RCC 7860 (cell line): ENCODE results near the gene ADORA2A.

ENCODE experiments used
- DNase-seq: peaks from one replicate; pipeline ENCODE4 v3.0.0-alpha.2; 2015; ENCODE audit warnings: low spot score
- FAIRE-seq: peaks from 2 replicates; lab custom pipeline; 2012; peaks lifted over from hg19 to GRCh38; lab: Jason Lieb, UNC

The ADORA2A gene

DNA sequence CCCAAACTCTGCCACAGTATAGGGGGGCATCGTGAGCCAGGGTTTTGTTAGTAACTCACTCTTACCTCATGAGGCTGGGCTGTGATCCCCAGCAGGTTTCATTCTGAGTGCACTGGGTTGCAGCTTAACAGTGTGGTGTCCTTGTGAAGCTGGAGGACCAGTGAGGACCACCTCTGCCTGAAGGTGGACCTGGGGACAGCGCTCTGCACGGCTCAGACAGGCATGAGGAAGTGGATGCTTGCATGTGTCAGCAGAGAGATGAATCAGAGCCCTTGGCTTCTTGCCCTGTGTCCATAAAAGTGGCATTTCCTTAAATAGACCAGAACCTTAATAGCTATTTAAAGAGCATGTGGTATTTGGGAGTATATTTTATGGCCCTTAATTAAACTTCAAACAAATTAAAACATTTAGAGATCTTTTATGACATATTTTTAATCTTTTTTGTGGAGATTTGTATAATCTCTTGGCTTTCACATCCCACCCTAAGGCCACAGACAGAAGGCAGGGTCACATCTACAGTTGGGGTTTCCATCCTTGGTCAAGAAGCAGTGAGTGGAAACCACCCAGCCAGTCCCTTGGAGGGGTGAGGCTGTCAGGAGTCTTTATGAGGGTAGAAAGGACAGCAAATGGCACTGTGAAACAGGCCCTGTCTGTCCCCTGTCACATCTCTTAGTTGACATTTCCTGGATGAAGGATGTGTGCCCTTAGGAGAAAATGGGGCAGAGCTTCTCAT lies 24.8 kb upstream of the ADORA2A start:
- DNase-seq (peak; percentile 79), FAIRE-seq (peak; percentile 93)

DNA sequence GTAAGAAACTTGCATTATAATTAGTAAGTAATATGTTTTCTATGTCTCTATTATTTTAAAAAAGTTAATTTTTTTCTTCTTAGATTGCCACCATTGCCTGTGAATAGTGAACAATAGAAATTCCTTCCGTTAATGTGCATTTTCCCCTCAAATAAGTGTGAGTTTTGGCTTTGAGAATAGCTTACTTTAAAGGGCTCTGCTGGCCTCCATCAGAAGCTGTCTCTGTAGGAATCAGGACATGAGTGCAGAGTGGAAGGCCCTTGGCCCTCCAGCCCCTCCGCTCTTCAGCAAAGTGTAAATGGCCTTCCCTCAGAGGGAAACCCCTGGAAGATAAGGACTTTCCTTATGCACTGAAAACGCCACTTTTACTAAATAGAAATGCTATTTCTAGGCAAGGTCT lies 24.1 kb upstream of the ADORA2A start:
- no peak for DNase-seq
- FAIRE-seq: no peak

DNA sequence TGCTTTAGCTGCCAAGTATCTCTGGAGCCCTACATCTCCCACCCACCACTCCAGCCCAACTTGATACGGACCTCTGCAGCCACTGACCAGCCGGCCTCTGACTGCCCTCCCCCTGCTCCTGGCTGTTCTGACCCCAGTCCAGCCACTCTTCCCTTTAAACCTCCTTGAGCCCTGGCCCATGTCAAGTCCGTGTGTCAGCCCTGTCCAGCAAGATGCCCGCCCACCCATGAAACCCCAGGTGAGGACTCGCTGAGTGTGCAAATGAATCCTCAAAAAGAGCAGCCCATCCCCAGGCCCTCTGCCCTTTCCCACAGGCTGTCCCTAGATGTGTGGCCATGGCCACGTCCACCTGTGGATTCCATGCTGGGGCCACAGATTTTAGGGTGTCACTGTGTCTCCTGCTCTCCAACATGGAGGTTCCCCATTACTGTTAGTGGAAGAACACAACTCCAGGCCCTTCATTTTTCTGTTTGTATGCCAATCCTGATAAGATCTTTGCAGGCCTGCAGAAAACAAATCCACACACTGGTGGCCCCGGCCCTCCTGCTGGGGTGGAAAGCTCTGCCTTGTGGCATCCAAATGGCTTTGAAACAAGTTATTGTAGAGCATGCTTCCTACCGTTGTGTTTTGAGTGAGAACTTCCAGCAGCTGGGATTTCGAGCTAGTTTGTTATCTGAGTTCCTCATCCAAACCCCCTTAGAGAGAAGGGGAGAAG lies 22.7 kb upstream of the ADORA2A start:
- DNase-seq (no peak), FAIRE-seq (no peak)

DNA sequence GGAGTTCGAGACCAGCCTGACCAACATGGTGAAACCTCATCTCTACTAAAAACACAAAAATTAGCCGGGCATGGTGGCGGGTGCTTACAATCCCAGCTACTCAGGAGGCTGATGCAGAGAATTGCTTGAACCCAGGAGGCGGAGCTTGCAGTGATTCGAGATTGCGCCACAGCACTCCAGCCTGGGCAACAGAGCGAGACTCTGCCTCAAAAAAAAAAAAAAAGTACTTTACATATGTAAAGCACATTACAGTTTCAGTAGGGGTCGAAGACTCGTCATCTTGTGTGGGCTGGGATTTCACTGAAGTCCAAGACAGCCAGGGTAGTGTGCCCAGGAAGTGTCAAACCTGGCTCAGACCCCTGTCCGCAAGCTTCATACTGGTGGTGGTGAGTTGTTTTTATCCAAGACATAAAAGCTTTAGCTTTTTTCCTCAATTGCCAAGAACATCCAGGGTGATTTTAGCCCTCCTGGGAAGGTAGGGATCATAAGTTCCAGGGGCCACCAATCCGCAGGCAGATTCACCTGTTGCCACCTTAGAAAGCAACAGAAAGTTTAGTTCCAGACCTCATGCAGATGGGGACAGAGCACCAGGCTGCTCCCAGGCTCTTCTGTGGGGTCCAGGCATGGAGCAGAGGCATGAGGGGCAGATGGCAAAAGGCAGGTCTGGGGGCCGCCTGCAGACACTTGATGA lies 21.6 kb upstream of the ADORA2A start:
- FAIRE-seq: no peak
- DNase-seq: no peak

DNA sequence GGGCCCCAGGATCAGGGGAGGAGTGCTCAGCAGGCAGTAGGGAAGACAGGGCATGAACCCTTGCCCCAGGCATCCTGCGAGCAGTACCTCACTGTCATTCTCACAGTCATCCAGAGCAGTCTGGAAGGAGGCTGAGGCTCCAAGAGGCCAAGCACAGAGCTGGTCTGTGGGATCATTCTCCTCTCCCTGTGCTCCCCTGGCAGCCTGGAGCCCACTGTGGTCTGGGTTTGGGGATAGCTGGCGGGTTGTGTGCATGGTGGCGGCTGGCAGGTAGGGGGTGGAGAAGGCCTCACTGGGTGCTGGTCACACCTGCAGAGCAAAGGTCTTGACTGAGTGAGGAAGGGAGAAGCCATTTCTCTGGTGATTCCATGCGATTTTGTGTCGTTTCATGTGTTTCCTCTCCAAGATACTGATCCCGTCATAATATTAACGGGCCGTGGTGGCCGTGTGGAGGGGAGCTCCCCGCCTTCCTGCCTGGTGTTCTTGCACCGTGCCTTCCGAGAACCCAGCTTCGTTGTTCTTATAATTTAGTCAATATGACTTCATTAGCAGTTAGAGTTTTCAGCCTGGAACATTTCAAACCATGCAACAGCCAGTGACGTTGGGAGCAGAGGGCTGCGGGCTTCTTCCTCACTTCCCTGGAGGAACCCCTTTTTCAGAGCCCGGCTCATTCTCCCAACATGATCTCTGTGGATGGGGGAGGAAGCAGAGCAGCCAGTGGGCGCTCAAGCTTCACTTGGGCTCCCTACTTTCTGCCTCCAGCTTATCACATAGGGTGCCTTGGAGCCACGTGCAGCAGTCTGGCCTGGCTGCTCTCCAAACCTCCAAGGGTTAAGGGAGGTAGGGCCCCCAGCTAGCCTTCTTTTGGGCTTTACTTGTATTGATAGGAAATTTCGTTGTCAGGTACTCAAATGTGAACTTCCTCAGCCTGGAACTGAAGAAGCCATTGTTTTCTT lies 20.8 kb upstream of the ADORA2A start:
- FAIRE-seq: no peak
- no peak for DNase-seq

DNA sequence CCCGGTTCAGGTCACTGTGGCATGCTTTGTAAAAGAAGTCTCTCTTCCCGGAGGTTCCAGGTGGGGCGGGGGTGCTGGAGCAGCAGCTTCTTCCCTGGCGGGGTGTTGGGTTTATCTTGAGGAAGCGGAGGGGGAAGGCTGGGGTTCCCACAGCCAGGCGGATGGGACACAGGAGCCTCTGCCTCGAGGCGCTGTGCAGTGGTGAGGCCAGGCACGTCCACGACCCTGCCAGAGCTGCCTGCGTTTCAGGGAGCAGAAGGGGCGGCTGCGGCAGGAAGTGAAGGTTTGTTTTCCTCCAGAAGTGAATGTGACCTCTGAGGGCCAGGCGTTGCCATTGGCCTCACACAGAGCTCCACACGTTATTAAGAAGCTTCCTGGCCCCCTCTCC lies 20.1 kb upstream of the ADORA2A start:
- FAIRE-seq (no peak), DNase-seq (no peak)

DNA sequence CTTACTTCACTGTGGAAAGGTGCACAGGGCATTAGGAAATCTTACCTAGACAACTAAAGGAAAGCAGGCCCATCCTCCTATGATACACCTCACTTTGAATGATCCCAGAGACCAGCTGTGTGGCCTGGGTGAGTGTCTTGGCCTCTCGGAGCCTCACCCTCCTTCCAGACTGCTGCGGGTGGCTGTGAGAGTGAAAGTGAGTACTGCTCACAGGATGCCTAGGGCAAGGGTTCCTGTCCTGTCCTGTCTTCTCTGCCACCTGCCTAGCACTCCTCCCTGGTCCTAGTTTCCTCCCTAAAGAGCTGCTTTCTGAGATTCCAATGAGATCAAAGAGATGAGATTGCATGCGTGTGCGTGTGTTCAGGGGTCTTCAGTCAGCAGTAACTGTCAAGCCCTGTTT lies 19.5 kb upstream of the ADORA2A start:
- no peak for FAIRE-seq
- DNase-seq: no peak

DNA sequence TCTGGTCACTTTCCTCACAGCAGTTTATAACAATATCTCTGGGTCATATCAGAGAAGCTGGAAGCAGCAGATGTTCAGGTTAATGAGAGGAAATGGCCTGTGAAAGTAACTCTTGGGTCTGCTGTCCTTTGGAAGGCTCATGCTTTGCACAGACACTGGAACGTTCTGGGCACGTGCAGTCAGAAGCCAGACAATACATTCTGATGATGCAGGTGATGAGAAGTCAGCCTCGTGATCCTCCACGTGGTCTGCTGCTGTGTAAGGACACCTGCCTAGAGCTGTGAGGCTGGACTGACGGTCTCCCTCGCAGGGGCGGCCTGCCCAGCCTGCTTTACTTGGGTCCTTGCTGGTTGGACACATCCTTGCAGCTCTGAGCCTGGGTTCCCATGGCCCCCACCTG lies 18.8 kb upstream of the ADORA2A start:
- DNase-seq: no peak

DNA sequence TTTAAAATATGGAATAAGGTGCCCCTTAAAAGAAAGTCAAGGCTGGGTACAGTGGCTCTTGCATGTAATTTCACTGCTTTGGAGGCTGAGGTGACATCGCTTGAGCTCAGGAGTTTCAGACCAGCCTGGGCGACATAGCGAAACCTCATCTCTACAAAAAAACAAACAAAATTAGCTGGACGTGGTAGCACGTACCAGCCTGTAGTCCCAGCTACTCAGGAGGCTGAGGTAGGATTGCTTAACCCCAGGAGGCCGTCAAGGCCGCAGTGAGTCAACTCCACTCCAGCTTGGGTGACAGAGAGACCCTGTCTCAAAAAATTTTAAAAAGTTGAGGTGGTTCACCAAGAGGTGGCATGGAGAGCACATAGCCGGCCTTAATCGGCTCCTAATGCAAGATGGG lies 17.7 kb upstream of the ADORA2A start:
- no peak for DNase-seq
- no peak for FAIRE-seq

More for the DNA sequence above, 18.8 kb upstream of the ADORA2A start:
- no peak for FAIRE-seq

DNA sequence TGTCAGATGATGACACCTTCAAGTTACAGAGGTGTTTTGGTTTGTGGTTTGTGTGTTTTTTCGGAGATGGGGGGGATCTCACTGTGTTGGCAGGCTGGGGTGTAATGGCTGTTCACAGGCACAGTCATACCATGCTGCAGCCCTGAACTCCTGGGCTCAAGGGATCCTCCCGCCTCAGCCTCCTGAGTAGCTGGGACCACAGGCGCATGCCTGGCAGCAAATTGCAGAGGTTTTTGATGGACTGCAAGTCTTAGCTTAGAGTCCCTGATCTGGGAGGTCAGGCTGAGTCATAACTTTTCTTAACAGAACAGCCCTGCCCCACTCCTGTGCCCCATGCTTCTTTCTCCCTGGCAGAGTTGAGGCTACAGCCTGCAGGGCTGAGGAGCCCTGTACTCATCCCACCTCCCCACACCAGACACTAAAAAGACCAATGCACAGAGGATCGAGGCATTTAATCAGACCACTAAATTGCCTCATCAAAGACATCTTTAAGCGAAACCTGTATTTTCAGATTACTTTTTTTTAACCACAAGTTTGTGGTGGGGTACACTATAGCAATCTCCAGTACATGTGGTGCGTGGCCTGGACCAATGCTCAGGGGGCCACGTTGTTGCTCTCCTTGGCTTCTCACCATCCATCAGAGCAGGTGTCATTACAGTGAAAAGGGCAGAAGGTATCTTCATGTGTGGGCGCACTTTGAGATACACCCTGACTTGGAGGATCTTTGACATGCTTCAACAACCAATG lies 17.1 kb upstream of the ADORA2A start:
- DNase-seq (no peak), FAIRE-seq (no peak)

DNA sequence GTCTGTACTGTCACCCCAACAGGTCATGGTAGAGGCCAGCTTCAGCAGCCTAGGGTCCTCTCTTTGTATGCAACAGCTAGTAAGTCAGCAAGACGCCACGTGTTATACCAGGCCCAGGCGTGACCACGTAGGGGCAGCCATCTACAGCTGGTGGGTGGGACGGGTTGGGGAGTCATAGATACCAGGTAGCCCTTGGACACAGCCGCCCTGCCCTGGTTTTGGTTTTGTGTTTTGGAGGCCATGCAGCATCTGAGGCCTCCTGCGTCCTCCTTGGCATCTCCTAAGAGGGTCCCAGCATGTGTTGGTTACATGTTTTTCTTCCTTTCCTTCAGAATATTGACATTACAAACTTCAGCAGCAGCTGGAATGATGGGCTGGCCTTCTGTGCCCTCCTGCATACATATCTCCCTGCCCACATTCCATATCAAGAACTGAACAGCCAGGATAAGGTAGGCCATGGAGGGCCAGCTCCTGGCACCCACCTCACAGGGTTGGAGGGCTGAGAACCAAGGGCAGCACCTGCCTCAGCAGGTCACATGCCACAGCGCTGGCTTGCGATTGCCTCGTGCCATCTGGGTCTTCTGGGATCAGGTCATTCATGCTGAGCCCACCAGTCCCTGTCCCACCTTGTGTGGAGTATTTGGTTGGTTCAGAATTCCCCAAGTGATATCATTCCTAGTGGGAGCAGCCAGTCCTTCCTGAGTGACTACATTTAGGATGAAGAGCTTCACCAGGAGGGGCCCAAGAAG lies 16.0 kb upstream of the ADORA2A start:
- FAIRE-seq (no peak), DNase-seq (no peak)

DNA sequence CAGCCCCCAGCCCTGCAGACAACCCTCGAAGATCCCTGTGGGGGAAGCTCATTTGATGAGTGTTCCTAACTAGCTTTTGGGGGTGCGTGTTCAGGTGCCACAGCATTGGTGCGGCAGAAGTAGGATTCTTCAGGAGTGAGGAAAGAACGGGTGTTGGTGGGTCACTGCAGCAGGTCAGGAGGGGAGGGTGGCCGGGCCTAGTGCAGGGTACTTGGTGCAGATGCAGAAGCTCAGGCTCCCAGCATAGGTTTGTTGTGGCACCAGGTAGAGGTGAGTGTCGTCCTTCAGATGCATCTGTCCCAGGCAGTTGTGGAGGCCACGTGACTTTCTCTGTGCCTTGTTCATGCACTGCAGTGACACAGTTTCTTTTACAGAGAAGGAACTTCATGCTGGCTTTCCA lies 15.1 kb upstream of the ADORA2A start:
- FAIRE-seq: no peak

DNA sequence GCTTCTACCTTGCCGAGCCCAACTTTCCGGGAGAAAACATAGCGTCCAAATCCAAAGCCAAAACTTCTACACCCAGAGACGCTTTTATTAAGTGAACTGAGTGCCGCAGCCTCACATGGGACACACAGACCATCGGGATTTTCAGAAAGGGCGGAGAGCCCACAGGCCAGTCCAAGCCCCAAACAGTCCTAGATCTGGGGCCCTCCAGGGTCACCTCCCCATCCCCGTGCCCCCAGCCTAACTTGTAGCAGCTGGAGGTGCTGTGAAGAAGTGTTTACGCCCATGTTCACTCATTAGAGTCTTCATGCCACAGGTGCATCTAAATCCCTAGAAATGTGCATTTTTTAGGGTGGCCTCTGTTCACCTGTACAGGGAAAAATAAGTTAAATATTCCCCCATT lies 14.1 kb upstream of the ADORA2A start:
- FAIRE-seq (no peak), DNase-seq (no peak)

More for the DNA sequence above, 15.1 kb upstream of the ADORA2A start:
- no peak for DNase-seq

DNA sequence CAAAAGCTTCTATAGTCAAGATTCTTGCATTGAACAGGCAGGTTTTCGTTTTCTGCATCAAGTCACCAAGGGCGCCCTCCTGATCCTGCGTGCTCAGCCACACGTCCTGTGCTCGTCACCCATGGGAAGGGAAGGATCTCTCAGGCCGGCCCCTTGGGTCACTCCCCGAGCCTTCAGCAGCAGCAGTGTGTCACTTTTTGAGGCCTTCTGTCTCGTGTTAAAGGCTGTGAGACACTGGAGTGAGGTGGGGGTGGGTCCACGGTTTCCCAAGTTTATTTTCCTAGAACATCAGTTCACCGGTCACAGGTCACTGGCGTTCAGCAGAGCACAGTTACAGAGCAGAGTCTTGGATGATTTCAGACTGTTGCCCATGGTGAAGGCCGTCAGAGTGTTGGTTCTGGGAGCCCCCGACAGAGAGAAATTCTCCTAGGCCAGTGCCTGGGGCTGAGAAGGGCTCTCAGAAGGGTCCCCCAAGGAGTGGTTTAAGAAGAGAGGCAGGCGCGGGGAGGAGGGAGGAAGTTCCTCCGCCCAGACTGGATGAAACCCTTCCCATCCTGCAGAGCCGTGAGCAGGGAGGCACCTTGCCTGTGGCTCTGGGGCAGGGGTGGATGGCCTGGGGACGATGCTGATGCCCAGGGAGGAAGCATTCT lies 13.5 kb upstream of the ADORA2A start:
- DNase-seq (no peak), FAIRE-seq (no peak)

DNA sequence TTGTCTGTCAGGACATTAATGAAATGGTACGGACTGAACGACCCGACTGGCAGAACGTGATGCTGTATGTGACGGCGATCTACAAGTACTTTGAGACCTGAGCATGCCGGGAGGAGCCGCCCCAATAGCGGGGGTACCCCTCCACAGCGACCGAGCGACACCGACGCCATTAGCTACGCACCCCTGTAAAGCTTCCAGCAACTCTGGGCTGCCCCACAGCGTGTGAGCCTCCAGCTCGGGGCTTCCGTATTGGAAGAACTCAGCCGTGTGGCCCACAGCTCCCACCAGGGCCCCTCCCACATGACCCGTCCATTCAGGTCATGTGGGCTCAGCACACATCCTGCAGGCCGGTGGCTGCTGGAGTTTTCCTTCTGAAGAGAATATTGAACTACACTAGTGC lies 12.9 kb upstream of the ADORA2A start:
- FAIRE-seq: no peak

DNA sequence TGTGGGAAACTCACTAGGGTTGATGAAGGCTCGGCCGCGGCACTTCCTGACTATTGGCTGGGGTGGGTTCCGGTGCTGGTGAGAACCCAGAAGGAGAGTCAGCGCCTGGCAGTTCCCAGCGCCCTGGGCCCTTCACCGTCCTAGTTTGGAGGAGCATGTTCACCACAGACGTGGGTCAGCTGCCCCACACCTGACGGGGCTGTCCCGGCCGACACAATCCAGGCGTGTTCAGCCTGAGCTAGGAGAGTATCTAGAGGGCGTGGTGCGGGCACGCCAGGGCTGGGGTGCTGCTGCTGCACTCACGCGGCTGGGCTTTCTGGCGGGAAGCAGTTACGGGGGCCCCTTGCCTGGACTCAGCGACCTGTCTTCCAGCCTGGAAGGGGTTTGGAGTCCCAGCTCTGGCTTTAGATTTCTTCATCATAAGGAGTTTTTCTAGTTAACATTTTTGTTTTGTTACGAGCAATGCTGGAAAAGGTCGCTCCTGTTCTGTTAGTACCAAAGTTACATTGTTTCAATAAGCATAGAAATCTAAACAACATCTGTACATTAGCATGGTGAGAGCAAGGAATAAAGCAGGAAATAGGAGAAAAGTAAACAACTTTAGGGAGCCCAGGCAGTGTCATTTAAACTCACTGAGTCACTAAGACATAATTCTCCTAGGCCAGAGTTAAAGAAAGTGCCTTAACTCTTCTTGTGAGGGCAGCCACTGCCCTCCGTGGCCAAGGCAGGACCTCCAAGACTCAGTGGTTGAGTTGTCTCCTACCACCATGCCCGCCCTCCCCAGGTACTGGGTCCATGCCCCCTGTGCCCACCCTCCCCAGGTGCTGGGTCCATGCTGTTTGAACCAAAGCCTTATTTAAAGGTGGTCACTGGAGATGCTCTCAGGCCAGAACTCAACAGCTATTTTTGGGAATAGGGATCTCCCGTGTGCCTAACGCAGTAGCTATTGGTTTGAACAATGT lies 12.1 kb upstream of the ADORA2A start:
- no peak for DNase-seq
- no peak for FAIRE-seq

More for the DNA sequence above, 12.9 kb upstream of the ADORA2A start:
- DNase-seq: no peak

DNA sequence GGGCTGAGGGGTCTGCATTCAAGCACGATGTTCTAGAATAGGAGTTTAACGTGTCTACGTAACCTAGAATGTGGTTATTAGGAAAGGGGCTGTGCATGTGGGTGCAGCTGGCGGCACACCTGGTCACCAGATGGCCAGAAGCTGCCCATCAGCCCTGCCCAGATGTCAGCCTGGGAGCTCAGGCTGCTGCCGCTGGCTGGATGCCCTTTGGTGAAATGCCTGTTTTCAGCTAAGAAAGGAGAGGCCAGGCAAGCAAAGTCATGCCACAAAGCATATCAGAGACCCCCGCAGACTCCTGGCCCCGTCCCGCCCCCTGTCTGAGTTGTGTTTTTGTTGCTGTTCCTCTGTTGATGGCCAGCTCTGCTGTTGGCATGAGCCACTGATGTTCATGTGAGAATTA lies 11.3 kb upstream of the ADORA2A start:
- DNase-seq (no peak), FAIRE-seq (no peak)

DNA sequence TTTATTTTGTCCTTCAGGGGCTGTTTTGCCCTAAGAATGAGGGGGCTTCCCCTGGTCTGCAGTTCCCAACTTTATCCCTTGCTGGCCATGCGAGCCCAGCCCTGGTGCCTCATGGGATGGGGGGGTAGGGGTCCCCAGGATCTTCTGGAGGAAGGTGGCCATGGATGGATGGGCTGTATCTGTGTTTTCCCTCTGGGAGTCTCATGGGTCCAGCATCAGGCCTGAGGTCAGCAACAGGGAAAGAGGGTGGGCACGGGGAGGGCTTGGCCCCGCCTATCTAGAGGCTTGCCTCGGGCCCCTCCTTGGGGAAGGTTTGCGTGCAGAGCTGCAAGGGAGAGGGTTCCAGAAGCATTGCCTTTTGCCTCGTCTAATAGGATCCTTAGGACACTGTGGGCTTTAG lies 10.8 kb upstream of the ADORA2A start:
- FAIRE-seq (no peak), DNase-seq (no peak)
